Fibroblast of lung (primary cell): ENCODE results near the gene AP2A2. TPM values are rescaled to one million over a fixed set of nuclear protein-coding genes. Genes with fewer than 3 reads are reported as not detected.

Experiments
- DNase-seq, 2 donors: peaks; one replicate each; pipeline versions ENCODE4 v3.0.0 to v3.0.0-alpha.2; 2010; ENCODE audit warnings: low read depth in 2 of 2
- H2AFZ ChIP-seq: 2 replicates; pipeline ENCODE4 v1.5.1; 2012; ENCODE audit warnings: low read length, control low read depth, inconsistent platforms
- H3K27ac ChIP-seq: 2 replicates; pipeline ENCODE4 v1.5.1; 2011; ENCODE audit warnings: low read length, control low read depth; ENCODE audit not compliant: insufficient read depth
- H3K27me3 ChIP-seq: 2 replicates; pipeline ENCODE4 v1.5.1; 2011; ENCODE audit warnings: mild to moderate bottlenecking, low read length; ENCODE audit not compliant: control insufficient read depth, insufficient read depth
- H3K36me3 ChIP-seq: 2 replicates; pipeline ENCODE4 v1.5.1; 2011; ENCODE audit warnings: low read length; ENCODE audit not compliant: control insufficient read depth, insufficient read depth
- H3K4me1 ChIP-seq: 2 replicates; pipeline ENCODE4 v1.5.1; 2011; ENCODE audit warnings: low read length; ENCODE audit not compliant: control insufficient read depth, insufficient read depth; ENCODE audit errors: extremely low read depth
- H3K4me2 ChIP-seq: 2 replicates; pipeline ENCODE4 v1.5.1; 2011; ENCODE audit warnings: low read length, control low read depth; ENCODE audit not compliant: insufficient read depth; ENCODE audit errors: extremely low read depth
- H3K4me3 ChIP-seq, 4 experiments: fragments of 200-600 bp in 1 of 4; sonication (generic) in 1 of 4; replicated peaks in 1 of 4; 2 replicates each; pipeline ENCODE4 v1.5.1; 2011 to 2016; ENCODE audit warnings: low read length in 4 of 4, low read depth in 3 of 4, mild to moderate bottlenecking in 3 of 4, control low read depth in 2 of 4, inconsistent platforms in 1 of 4, mixed read lengths in 1 of 4; ENCODE audit not compliant: insufficient read depth in 1 of 4; ENCODE audit errors: control extremely low read depth in 1 of 4
- H3K79me2 ChIP-seq: 2 replicates; pipeline ENCODE4 v1.5.1; 2012; ENCODE audit warnings: mild to moderate bottlenecking, low read length, inconsistent platforms; ENCODE audit not compliant: control insufficient read depth, insufficient read depth
- H3K9ac ChIP-seq: 2 replicates; pipeline ENCODE4 v1.5.1; 2011; ENCODE audit warnings: mild to moderate bottlenecking, low read length, control low read depth; ENCODE audit not compliant: insufficient read depth
- H3K9me3 ChIP-seq: 2 replicates; pipeline ENCODE4 v1.5.1; 2012; ENCODE audit warnings: low read depth, low read length; ENCODE audit not compliant: control insufficient read depth, insufficient read depth
- H4K20me1 ChIP-seq: 2 replicates; pipeline ENCODE4 v1.5.1; 2011; ENCODE audit warnings: low read length; ENCODE audit not compliant: control insufficient read depth, insufficient read depth; ENCODE audit errors: extremely low read depth
- CTCF ChIP-seq, 2 donors: IDR thresholded peaks in 1 of 2; conservative IDR thresholded peaks in 1 of 2; 1 replicate in 1 of 2; 2 replicates in 1 of 2; pipeline ENCODE4 v1.5.1; 2011 to 2012; ENCODE audit warnings: low read length in 2 of 2, control low read depth in 1 of 2, inconsistent platforms in 1 of 2, low read depth in 1 of 2, mild to moderate bottlenecking in 1 of 2
- EZH2 ChIP-seq: IDR thresholded peaks from 2 replicates; pipeline ENCODE4 v1.5.1; 2012; ENCODE audit warnings: low read length, control low read depth, mild to moderate bottlenecking; ENCODE audit errors: missing control alignments
- polyA plus RNA-seq, 2 donors: library from polyadenylated mRNA; depleted of rRNA in 1 of 2; stranded (reverse) in 1 of 2; unstranded in 1 of 2; fragments of >200 nt; gene quantifications; 2 replicates each; pipeline ENCODE4 v1.2.1, GENCODE V29; 2011 to 2012; ENCODE audit warnings: missing spikeins in 1 of 2
- total RNA-seq: library from RNA; depleted of rRNA; stranded (reverse); fragments of >200 nt; gene quantifications from 2 replicates; pipeline ENCODE4 v1.2.1, GENCODE V29; 2014

AP2A2 gene
- total and polyA plus RNA-seq, 2 donors (not counting 1 experiment from before 2014, with no cell fraction given), result 21.6 to 46.1 TPM

DNA sequence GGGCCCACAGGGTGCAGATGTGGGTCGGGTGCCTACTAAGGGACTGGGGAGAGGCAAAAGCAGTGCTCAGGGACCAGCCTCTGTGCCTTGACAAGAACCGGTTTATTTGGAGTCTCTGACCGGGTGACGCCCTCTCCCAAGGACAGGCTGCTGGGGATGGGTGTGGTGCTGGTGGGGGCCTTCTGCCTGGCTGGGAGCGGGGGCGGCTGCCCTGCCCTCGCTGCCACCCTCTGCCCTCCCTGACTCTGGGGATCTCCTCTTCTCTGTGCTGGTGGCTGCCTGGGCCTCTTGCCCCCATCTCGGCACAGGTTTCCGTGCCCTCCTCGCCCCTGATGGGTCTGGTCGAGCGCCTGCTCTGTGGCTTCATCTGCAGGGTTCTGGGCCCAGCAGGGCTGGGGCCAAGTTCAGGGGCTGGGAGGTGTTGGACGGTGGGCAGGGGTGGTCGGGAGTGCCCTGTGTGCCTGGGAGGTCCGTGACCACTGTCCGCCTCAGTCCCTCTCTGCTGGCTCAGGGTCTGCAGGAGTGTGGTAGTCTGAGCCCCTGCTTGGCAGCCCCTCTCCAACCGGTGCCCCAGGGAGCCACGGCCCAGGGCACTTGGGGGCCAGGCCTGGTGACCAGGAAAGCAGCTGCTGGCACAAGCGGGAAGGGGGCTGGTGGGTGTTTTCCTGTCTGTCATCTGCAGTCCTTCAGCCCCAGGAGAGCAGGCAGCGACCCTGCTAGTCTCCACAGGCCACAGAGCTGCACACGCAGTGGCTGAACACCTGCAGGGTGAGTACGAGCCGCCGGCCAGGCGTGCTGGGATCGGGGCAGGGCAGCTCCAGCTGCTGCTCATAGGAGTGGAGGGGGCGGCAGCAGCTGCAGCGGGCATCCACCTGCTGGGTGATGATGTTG, 87.3 kb downstream of the AP2A2 start:
- TF ChIP-seq CTCF (conservative IDR thresholded peaks at IDR 0.05 in 1 of 2, IDR thresholded peaks at IDR 0.05 in 1 of 2; ENCODE audit: low read depth in 1 of 2, low read length in 2 of 2), result no peak
- no peak for TF ChIP-seq EZH2
- H3K27ac ChIP-seq, result no peak overlapping the region
- H3K9ac ChIP-seq, result no peak overlapping the region
- H3K4me2 ChIP-seq, result no peak overlapping the region
- H3K27me3 ChIP-seq, result no peaks in the 10 kb centered on the region
- no peaks in the 10 kb centered on the region for H3K4me1 ChIP-seq
- H3K36me3 ChIP-seq, result peaks cover 15% of the 10 kb centered on the region
- H2AFZ ChIP-seq, result no peak overlapping the region
- H3K4me3 ChIP-seq, result no peak overlapping the region
- no peak for DNase-seq
- H3K9me3 ChIP-seq, result no peaks in the 10 kb centered on the region
- H3K79me2 ChIP-seq, result no peaks in the 10 kb centered on the region
- no peaks in the 10 kb centered on the region for H4K20me1 ChIP-seq

DNA sequence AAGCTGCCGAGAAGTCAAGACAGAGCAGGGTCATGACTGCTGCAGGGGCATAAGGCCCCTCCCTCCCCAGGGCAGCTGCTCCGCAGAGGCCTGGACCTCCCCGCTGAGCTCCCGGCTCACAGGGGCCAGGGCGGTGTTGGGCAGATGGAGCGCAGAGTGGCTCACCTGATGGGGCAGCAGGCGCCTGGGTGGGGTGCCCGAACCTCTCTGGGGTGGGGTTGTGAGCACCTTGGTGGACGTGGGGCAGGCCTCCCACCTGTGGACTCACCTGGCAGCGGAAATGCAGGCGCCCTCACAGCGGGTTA, 87.9 kb downstream of the AP2A2 start:
- Histone ChIP-seq H3K79me2 (no peaks in the 10 kb centered on the region), H3K36me3 (peaks cover 15% of the 10 kb centered on the region), H2AFZ (no peak overlapping the region), H3K9ac (no peak overlapping the region), H3K4me3 (no peak overlapping the region), H3K4me1 (no peaks in the 10 kb centered on the region), H3K27me3 (no peaks in the 10 kb centered on the region), H3K4me2 (no peak overlapping the region), H3K9me3 (no peaks in the 10 kb centered on the region), H3K27ac (no peak overlapping the region), H4K20me1 (no peaks in the 10 kb centered on the region)
- DNase-seq, result no peak
- TF ChIP-seq CTCF (conservative IDR thresholded peaks at IDR 0.05 in 1 of 2, IDR thresholded peaks at IDR 0.05 in 1 of 2; ENCODE audit: low read depth in 1 of 2, low read length in 2 of 2), result no peak
- TF ChIP-seq EZH2, result no peak

GRCh38 chr11:1014276-1014675, 88.6 kb downstream of the AP2A2 start:
- H3K36me3 ChIP-seq, result peaks cover 15% of the 10 kb centered on the region
- H2AFZ ChIP-seq, result no peak overlapping the region
- H3K4me2 ChIP-seq, result no peak overlapping the region
- DNase-seq, result no peak
- no peak overlapping the region for H3K9ac ChIP-seq
- no peaks in the 10 kb centered on the region for H3K4me1 ChIP-seq
- no peak overlapping the region for H3K27ac ChIP-seq
- TF ChIP-seq EZH2 (no peak), CTCF (conservative IDR thresholded peaks at IDR 0.05 in 1 of 2, IDR thresholded peaks at IDR 0.05 in 1 of 2; ENCODE audit: low read depth in 1 of 2, low read length in 2 of 2) (no peak)
- no peaks in the 10 kb centered on the region for H3K9me3 ChIP-seq
- no peaks in the 10 kb centered on the region for H3K79me2 ChIP-seq
- no peaks in the 10 kb centered on the region for H4K20me1 ChIP-seq
- H3K27me3 ChIP-seq, result no peaks in the 10 kb centered on the region
- no peak overlapping the region for H3K4me3 ChIP-seq
